Colonic mucosa (tissue), 4 donors: ENCODE results near the gene PACC1. TPM values are rescaled to one million over a fixed set of nuclear protein-coding genes. Genes with fewer than 3 reads are reported as not detected.

Experiments used
- DNase-seq: peaks from one replicate; pipeline ENCODE4 v3.0.0-alpha.2; 2020
- H3K27ac ChIP-seq: fragments of 200-600 bp; one replicate; pipeline ENCODE4 v1.8.0; 2021
- H3K27me3 ChIP-seq: fragments of 200-600 bp; one replicate; pipeline ENCODE4 v1.8.0; 2021
- H3K36me3 ChIP-seq: fragments of 200-600 bp; one replicate; pipeline ENCODE4 v1.8.0; 2021
- H3K4me1 ChIP-seq: fragments of 200-600 bp; one replicate; pipeline ENCODE4 v1.8.0; 2021; ENCODE audit warnings: mild to moderate bottlenecking
- H3K4me3 ChIP-seq: fragments of 200-600 bp; one replicate; pipeline ENCODE4 v1.8.0; 2021
- H3K9ac ChIP-seq, 2 donors: one replicate each; pipeline ENCODE4 v1.7.0; 2013; ENCODE audit warnings: control low read depth in 2 of 2, low read depth in 2 of 2, low read length in 2 of 2
- H3K9me3 ChIP-seq: fragments of 200-600 bp; one replicate; pipeline ENCODE4 v1.8.0; 2021
- intact Hi-C: fragments of 100-400 bp; cut with DNase I; formaldehyde crosslinking; loops from one replicate; pipeline ENCODE4 v1.14.1; 2022
- total RNA-seq, 2 donors: library from RNA; stranded (reverse); fragmentation: NEBNext Ultra II Directional in 1 of 2; extraction: Animal tissue kit (Norgen Biotek cat#: 25700) in 1 of 2; gene quantifications; one replicate each; pipeline ENCODE4 v1.2.1, GENCODE V29; 2021
- TF ChIP-seq, protein P1 (sequence below): fragments of 200-600 bp; IDR thresholded peaks from one replicate; pipeline ENCODE4 v1.8.0; 2022; ENCODE audit warnings: antibody characterized with exemption, mild to moderate bottlenecking
- donor health status: healthy.
- donor health status: DM: no; HTN: no; CAD: no.
- donor health status: DM: no; HTN: no; CAD: no.

The PACC1 gene
- total RNA-seq, 2 donors from 2014 or later = 2.6 to 3.1 TPM

DNA sequence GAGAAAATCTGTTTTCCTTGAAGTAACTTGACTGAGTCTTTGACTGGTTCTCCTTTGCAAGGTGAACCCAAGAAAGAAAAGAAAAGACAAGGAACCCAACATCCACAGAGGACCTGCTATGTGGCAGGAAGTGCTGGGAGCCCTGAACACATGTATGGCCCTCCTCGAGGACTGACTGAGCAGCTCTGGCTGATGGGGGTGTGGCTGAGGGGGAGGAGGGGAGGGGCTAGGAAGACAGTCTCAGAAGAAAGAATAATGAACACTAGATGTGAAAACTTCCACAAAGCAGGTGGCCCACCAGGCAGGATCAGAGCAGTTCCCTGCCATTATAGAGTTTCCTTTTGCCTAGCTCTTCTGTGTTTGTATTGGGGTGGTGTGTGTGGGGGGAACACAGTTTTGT is 44.1 kb upstream of the PACC1 start:
- H3K9me3 ChIP-seq = no peaks in the 10 kb centered on the region
- no peaks in the 10 kb centered on the region for H3K4me1 ChIP-seq
- no peak for DNase-seq
- no peaks in the 10 kb centered on the region for H3K36me3 ChIP-seq
- no peak overlapping the region for H3K4me3 ChIP-seq
- H3K27me3 ChIP-seq = no peaks in the 10 kb centered on the region
- TF ChIP-seq, protein P1, sequence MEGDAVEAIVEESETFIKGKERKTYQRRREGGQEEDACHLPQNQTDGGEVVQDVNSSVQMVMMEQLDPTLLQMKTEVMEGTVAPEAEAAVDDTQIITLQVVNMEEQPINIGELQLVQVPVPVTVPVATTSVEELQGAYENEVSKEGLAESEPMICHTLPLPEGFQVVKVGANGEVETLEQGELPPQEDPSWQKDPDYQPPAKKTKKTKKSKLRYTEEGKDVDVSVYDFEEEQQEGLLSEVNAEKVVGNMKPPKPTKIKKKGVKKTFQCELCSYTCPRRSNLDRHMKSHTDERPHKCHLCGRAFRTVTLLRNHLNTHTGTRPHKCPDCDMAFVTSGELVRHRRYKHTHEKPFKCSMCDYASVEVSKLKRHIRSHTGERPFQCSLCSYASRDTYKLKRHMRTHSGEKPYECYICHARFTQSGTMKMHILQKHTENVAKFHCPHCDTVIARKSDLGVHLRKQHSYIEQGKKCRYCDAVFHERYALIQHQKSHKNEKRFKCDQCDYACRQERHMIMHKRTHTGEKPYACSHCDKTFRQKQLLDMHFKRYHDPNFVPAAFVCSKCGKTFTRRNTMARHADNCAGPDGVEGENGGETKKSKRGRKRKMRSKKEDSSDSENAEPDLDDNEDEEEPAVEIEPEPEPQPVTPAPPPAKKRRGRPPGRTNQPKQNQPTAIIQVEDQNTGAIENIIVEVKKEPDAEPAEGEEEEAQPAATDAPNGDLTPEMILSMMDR = no peak
- no peak overlapping the region for H3K27ac ChIP-seq
- intact Hi-C loops = loop anchor here (5.0 to 10.0 kb wide), 3 partner anchors 326 to 774 kb away; no protein-coding TSS in a partner anchor
- no peak overlapping the region for H3K9ac ChIP-seq

DNA sequence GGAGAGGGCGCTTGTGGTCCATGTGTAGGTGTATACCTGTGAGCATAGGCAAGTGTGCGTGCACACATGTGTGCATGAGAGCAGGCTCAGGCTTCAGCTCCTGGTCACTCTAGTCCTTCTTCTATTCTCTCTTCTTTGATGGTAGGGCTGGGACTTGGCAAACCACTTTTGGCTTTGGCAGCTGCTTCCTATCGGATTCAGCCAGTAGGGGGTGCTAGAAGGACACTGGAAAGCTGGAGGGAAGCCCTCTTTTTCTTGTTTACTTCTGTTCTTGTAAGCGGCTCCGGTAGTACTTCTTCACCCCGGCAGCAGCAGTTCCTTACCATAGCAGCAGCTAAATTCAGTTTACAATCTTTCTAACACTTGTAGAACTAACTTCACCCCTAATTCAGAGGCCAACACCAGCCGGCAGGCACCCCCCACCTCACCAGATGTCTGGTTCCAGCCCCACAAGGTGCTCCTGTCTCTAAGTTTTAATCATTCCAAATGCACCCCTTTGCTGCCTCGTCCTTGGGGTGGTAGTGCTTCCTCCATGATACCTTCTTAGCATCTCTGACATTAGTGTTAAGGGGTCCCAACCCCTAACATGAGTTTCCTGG is 43.2 kb upstream of the PACC1 start:
- Histone ChIP-seq H3K4me3 (no peak overlapping the region), H3K9me3 (no peaks in the 10 kb centered on the region), H3K27me3 (no peaks in the 10 kb centered on the region), H3K36me3 (no peaks in the 10 kb centered on the region), H3K4me1 (no peaks in the 10 kb centered on the region), H3K9ac (no peak overlapping the region), H3K27ac (no peak overlapping the region)
- TF ChIP-seq, protein P1 = peak; percentile 59
- DNase-seq = peak; percentile 76
- intact Hi-C loops = loop anchor here (5.0 to 10.0 kb wide), 3 partner anchors 327 to 773 kb away; no protein-coding TSS in a partner anchor

DNA sequence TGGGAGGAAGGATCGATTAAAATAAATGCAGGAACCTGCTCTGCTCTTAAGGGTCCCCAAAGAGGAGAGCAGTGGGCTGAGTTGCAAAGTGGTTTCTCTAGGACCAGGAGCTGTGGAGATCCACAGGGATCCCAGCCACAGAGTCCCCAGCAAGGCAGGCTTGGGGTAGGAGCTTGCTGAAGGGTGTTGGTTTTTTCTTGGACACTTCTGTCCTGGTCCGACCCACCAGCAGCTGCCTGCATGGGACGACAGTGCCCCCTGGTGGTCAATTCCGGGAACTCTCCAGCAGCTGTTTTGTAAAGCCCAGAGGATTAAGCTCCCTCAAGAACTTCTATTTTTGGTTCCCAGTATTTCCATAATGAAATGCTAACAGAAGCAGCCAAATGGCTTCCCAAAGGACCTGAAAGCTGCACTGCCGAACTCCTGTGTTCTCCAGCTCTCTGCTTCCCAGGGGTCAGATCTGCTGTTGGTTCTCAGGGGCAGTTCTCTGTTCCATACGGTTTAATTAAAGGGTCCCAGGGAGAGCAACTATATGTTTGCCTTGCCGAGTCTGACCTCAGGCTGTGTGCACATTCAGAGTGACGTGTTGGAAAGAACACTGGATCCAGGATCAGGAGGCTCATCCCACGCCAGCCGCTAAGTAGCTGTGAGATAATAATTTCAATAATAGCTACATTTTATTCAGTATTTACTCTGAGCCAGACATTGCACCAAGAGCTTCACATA is 41.3 kb upstream of the PACC1 start:
- Histone ChIP-seq H3K4me1 (no peaks in the 10 kb centered on the region), H3K9me3 (no peaks in the 10 kb centered on the region), H3K9ac (no peak overlapping the region), H3K4me3 (no peak overlapping the region), H3K27ac (no peak overlapping the region), H3K36me3 (no peaks in the 10 kb centered on the region), H3K27me3 (no peaks in the 10 kb centered on the region)
- DNase-seq = peak; percentile 90
- intact Hi-C loops = loop anchor here (5.0 to 10.0 kb wide), 3 partner anchors 329 to 771 kb away; no protein-coding TSS in a partner anchor
- TF ChIP-seq, protein P1 = peak; percentile 99

DNA sequence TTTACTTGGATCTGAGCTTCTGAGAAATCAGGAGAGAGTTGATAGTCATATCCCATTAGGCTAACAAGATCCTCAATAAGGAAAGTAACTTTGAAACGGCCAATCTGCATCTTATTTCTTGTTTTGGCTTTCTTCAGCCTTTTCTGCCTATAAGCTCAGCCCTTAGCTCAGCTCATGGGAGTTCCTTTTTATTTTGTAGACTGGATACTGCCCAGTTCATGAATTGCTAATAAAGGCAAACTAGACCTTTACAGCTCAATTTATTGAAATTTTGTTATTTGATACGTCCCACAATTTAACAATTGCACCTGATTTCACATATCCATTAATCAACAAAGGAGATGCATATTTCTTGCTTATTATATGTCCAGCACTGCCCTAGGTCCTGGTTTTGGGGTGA is 40.7 kb upstream of the PACC1 start:
- Histone ChIP-seq H3K27ac (no peak overlapping the region), H3K27me3 (no peaks in the 10 kb centered on the region), H3K4me3 (no peak overlapping the region), H3K9me3 (no peaks in the 10 kb centered on the region), H3K36me3 (no peaks in the 10 kb centered on the region), H3K4me1 (no peaks in the 10 kb centered on the region), H3K9ac (no peak overlapping the region)
- no peak for DNase-seq
- intact Hi-C loops = loop anchor here (5.0 to 10.0 kb wide), 3 partner anchors 329 to 771 kb away; no protein-coding TSS in a partner anchor
- TF ChIP-seq, protein P1 = no peak

DNA sequence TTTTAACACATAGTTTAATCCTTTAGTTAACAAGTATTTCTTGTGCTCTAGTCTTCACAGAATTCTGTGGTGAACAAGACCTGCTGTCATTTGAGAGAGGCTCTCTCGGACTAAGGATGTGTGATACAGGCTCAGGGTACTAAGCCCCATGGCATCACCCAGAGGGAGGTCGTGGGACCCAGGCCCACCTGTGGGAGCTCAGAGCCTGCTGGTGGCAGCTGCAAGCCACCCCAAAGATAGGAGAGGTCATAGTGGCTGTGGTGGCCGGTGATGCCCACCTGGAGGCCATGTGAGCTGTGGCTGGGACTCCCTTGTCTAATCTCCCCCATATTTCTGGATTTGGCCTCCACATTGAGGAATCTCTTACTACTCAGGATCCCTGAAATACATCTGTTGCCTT is 40.1 kb upstream of the PACC1 start:
- no peak for DNase-seq

More for the DNA sequence above, 40.1 kb upstream of the PACC1 start:
- TF ChIP-seq, protein P1 = no peak
- H3K27me3 ChIP-seq = no peaks in the 10 kb centered on the region
- H3K4me3 ChIP-seq = no peak overlapping the region
- no peak overlapping the region for H3K9ac ChIP-seq
- no peak overlapping the region for H3K27ac ChIP-seq
- intact Hi-C loops = loop anchor here (5.0 to 10.0 kb wide), 4 partner anchors 87 to 770 kb away; no protein-coding TSS in a partner anchor
- no peaks in the 10 kb centered on the region for H3K9me3 ChIP-seq
- H3K36me3 ChIP-seq = no peaks in the 10 kb centered on the region
- H3K4me1 ChIP-seq = no peaks in the 10 kb centered on the region
